Endothelial cell of coronary artery (primary cell): ENCODE measurements around the gene LMO4. TPM values are rescaled to one million over a fixed set of nuclear protein-coding genes. Genes with fewer than 3 reads are reported as not detected.

Experiments used
- total RNA-seq: library from RNA; depleted of rRNA; stranded (reverse); fragments of >200 nt; gene quantifications from 2 replicates; pipeline ENCODE4 v1.2.3, GENCODE V29; 2014

LMO4 gene
- 14.9 and 19.9 TPM in 2 replicates for total RNA-seq

GRCh38 chr1:87328272-87329050 lies at the start of gene LMO4:
Gene LMO4 (plus strand): TSS chr1:87328880. CDS start chr1:87332016, 3,136 bp downstream.

